NK-92 (cell line): ENCODE data around the gene FNDC1.

Experiments
- DNase-seq: peaks from one replicate; lab custom pipeline; 2025; ENCODE audit not compliant: unreplicated experiment; lab: John Stamatoyannopoulos, UW

Gene FNDC1

DNA sequence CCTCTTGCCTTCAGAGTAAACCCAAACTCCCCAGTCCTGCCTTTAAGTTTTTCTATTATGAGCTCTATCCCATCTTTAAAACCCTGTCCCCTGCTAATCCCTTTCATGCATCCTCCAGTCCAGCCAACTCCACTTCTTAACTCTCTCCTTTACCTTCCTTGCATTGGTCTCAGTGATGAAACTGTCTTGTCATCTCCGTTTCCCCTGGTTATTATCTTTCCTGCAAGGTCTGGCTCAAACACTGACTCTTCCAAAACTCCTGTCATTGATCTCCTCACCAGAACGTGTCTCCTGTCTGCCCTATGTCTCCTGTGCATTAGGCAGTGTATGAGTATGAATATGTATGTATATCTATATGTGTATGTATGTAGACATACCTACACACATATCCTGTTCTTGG, 11.8 kb upstream of the FNDC1 start:
- no peak for DNase-seq

- DNase-seq = no peak
These were observed 7.4 kb upstream of the FNDC1 start for GRCh38 chr6:159161839-159162238.

- DNase-seq = no peak
These were observed 5.3 kb upstream of the FNDC1 start for GRCh38 chr6:159163901-159164370.

GRCh38 chr6:159168536-159169192, 536 bp upstream of the FNDC1 start:
- no peak for DNase-seq

DNA sequence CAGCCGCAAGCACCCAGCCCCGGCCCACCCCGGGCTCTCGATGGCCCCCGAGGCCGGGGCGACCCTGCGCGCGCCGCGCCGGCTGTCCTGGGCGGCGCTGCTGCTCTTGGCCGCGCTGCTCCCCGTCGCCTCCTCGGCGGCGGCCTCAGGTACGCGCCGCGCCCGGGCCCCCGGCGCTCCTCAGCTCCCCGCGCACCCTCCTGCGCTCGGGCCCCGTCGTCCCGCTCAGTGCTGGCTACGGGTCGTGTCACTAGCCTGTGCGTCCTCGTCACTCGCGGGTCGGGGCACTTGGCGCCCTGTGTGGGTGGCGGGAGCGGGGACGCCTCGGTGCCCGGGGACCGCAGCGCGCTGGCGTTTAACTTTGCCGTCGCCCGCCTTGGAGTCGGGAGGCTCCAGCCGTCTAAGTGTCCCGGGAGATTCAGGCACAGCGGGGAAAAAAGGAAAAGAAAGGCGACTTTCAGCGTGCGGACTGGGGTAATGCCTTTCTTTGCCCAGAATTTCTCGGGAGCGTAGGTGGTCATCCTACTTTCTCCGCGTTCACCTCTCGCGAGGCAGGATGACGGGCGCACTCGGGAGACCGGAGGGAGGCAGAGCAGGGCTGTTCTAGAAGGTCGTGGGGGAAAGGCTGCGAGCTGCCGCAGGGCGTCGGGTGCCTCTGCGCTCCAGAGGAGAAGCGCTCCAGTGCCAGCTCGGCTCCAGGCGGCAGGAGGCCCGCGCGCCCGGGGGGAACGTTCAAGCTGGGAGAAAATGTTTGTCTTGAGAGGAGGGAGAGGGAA, 545 bp downstream of the FNDC1 start:
- no peak for DNase-seq

GRCh38 chr6:159170333-159170672, 1.1 kb downstream of the FNDC1 start:
- no peak for DNase-seq

- DNase-seq = no peak
These were observed 2.0 kb downstream of the FNDC1 start for GRCh38 chr6:159170999-159171712.

- no peak for DNase-seq
These were observed 2.9 kb downstream of the FNDC1 start for GRCh38 chr6:159172091-159172491.

DNA sequence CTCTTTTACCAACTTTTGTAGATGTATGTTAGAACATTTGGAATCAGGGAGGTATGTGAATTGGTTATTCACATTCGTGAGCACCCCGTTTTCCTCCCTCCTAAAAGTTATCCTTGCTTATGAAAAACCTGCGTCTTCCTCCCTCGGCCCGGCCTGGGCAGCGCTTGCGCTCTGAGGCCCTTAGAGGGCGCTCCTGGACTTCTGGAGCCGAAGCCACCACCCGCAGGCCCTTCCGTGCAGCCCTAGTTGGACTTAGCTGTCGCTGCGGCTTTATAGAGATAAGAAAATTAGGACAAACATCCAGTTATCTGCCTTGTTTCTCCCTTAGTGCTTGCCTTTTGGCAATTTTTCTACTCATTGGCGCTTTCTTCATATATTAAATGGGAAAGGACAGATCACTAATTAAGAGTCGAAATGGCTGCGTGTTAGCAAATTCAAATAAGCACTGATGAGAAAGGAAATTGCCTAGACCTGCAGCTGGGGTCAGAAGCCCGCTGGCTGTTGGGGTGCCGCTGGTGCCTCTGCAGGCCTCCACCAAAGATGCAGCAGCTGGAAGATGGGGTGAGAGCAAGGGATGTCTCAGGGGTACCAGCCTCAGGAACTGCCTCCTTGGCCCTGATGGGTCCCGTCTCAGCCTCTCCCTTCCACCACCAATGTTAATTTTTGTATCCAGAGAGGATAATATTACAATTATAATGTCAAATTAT, 5.2 kb downstream of the FNDC1 start:
- no peak for DNase-seq

DNA sequence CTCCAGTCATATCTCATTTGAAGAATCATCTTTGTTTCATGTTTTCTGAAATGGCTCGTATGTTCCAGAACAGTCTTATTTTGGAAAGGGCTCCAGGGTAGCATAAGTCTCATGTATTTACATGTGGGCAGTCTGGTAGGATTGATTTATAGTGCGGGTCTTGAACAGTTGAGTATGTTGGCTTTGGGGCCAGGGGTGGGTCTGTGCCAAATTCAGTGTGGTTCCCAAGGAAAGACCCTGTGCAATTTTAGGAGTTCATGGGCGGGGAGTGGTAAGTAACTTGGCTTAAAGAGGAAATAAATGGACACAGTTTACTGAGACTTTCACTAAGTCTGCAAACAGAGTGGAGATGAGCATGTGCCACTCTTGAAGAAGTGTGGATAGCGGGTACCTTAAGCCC, 7.7 kb downstream of the FNDC1 start:
- no peak for DNase-seq

- DNase-seq = no peak
These were observed 9.6 kb downstream of the FNDC1 start for GRCh38 chr6:159178847-159179246.

DNA sequence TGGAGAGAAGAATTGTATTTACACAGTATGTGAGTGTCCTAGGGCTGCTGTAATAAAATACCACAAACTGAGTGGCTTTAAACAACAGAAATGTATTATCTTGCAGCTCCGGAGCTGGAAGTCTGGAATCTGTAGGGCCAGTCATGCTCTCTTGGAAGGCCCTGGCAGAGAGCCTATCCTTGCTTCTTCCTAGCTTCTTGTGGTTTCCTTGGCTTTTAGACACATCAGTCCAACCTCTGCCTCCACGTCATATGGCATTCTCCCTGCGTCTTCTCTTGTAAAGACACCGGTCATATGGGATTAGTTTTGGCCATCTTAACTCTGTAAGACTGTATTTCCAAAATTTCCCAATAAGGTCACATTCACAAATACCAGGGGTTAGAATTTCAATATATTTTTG, 10.8 kb downstream of the FNDC1 start:
- no peak for DNase-seq

GRCh38 chr6:159181914-159182313, 12.7 kb downstream of the FNDC1 start:
- no peak for DNase-seq

DNA sequence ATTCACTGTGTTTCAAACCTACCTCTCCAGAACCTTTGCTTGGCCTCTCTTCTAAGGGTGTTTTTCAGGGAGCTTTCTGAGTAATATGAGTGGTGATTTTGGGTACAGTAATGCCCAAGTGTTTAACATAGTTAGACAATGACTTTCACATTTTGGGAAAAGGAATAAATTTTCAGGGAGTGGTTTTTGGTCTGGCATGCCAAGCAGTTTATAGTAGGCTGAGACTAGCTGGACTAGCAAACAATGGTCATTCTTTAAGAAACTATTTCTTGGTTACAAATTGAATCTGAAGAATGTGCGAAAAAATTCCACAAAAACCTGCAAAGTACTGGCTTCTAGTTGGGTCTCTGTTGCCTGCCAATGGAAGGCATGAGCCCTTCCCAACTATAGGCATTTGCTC, 15.4 kb downstream of the FNDC1 start:
- no peak for DNase-seq

DNA sequence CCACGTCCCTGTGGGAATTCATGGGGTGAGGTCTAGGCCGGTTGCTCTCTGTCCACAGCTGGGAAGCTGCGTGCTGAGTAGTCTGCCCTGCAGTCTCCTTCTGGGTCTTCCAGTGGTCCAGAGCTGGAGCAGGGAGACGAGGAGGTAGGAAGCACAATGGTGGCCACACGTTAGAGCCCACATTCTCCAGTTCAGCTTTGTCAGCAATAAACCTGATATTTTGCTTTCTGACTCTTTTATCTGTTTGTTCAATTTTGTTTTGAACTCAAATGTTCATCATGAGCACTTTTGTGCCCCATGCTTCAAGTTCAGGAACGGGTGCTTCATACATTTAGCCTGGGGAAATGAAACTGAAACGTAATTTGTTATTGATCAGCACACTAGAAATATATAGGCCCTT, 21.3 kb downstream of the FNDC1 start:
- no peak for DNase-seq

GRCh38 chr6:159193923-159194322, 24.7 kb downstream of the FNDC1 start:
- no peak for DNase-seq

DNA sequence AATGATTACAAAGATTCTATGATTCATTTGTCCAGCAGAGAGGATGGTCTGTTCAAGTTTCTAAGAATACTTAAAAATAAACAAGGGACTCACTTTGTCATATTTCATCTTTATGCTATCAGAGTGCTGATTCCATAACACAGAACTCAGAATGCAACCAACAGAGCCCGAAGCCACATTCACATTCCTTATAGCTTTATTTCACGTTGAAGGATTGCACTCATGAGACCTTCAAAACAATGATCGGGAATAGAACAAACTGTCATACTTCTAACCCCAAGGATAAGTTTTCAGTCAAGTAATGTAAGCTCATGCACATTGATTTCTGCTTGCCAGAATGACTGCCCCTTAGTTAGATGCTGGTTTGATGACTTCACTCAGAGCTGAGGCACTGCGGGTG, 25.2 kb downstream of the FNDC1 start:
- DNase-seq = no peak

- no peak for DNase-seq
These were observed 27.3 kb downstream of the FNDC1 start for GRCh38 chr6:159196430-159196975.

- DNase-seq = no peak
These were observed 28.1 kb downstream of the FNDC1 start for GRCh38 chr6:159197251-159197650.

- no peak for DNase-seq
These were observed 32.1 kb downstream of the FNDC1 start for GRCh38 chr6:159201336-159201735.

DNA sequence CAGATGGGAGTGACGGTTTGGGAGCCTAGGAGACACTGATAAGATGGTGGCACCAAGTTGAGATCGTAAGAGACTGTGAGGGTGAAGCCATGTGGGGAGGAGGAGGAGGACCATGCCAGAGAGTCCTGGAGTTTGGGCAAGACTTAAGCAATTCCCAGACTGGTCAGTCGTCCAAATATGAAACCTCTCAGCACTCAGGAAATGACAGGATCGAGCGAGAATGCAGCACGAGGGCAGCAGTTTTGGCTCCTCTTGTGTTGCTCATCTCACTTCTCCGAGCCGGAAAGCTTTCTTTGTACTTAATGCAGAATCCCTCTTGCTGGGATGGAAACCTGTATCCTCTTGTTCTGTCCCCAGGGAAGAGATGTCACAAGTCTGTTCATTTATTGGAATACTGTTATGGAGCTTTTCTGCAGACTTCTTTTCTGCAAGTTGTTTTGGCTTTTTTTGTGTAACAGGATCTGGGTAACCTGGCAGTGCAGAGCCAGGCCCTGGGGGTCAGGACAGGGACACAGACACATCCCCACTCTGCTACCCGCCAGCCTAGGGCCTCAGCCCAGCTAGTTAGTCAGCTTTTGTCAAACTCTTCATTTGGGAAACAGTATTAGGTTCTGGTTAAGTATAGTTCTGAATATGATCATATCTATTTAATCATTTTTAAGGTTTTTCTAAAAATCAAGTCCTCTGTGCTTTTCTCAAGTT, 34.3 kb downstream of the FNDC1 start:
- DNase-seq = no peak
